Esophagus squamous epithelium (tissue), 5 donors: ENCODE results near the gene MEIS2. TPM values are rescaled to one million over a fixed set of nuclear protein-coding genes. Genes with fewer than 3 reads are reported as not detected.
A peak's percentile ranks its signal among the peaks of the same experiment; 100 is the strongest.
"Not testable (repeated sequence)": the region's sequence is repeated elsewhere in the genome, so short reads cannot be mapped to it uniquely, and the experiment has no call there.

Experiments used
- DNase-seq: peaks from one replicate; lab custom pipeline; 2025; lab: John Stamatoyannopoulos, UW
- H3K27ac ChIP-seq, 4 donors: fragments of 200-600 bp; sonication (generic); one replicate each; pipeline ENCODE4 v1.5.1; 2016 to 2019; ENCODE audit warnings: mild to moderate bottlenecking in 1 of 4
- H3K27me3 ChIP-seq, 4 donors: fragments of 200-600 bp; sonication (generic); 1 replicate in 3 of 4; 2 replicates in 1 of 4; pipeline versions ENCODE4 v1.5.1 to v1.6.0; 2017 to 2021; ENCODE audit warnings: antibody characterized with exemption in 1 of 4
- H3K36me3 ChIP-seq, 3 donors: fragments of 200-600 bp; sonication (generic); one replicate each; pipeline ENCODE4 v1.5.1; 2016 to 2019
- H3K4me1 ChIP-seq, 3 donors: fragments of 200-600 bp; sonication (generic); one replicate each; pipeline ENCODE4 v1.5.1; 2017 to 2019
- H3K4me3 ChIP-seq, 4 donors: fragments of 200-600 bp; sonication (generic); 1 replicate in 3 of 4; 2 replicates in 1 of 4; pipeline ENCODE4 v1.5.1; 2016 to 2019; ENCODE audit warnings: mild to moderate bottlenecking in 2 of 4, moderate library complexity in 1 of 4
- H3K9me3 ChIP-seq, 3 donors: fragments of 200-600 bp; sonication (generic); one replicate each; pipeline ENCODE4 v1.5.1; 2016 to 2019
- CTCF ChIP-seq, 6 experiments: fragments of 450-650 bp in 4 of 6; fragments of 200-600 bp in 2 of 6; sonication (generic) in 2 of 6; IDR thresholded peaks; one replicate each; pipeline ENCODE4 v1.5.1; 2016 to 2019; ENCODE audit warnings: antibody characterized with exemption in 6 of 6, mild to moderate bottlenecking in 4 of 6, moderate library complexity in 4 of 6
- POLR2A ChIP-seq, 4 donors: fragments of 450-650 bp; IDR thresholded peaks; one replicate each; pipeline ENCODE4 v1.6.1; 2017; ENCODE audit warnings: antibody characterized with exemption in 4 of 4, mild to moderate bottlenecking in 4 of 4, moderate library complexity in 3 of 4
- WGBS, 2 donors: methylation state at CpG; one replicate each; pipeline ENCODE4 v1.1.5; 2018; 5-methylcytosine and 5-hydroxymethylcytosine counted together
- intact Hi-C: fragments of 100-400 bp; cut with DNase I; formaldehyde crosslinking; loops from one replicate; pipeline ENCODE4 v1.15.0; 2022
- total RNA-seq, 4 donors: library from RNA; depleted of rRNA; stranded (reverse); fragments of >200 nt; gene quantifications; one replicate each; pipeline ENCODE4 v1.1.0, GENCODE V29; 2016
- donor health status: DM: yes; HTN: yes; CAD: no.

MEIS2 gene
- total RNA-seq, 4 donors from 2014 or later: 6.6 to 26.3 (median 9.9) TPM

- no peak overlapping the region for H3K27ac ChIP-seq
- intact Hi-C loops: no loop called here
Measured at GRCh38 chr15:36988947-36989346, 111.4 kb downstream of the MEIS2 start.

GRCh38 chr15:36982430-36982829 is 117.9 kb downstream of the MEIS2 start:
- intact Hi-C loops: no loop called here
- TF ChIP-seq CTCF (IDR thresholded peaks at IDR 0.05) (no peak), POLR2A (IDR thresholded peaks at IDR 0.05) (no peak)
- Histone ChIP-seq H3K27ac (no peak overlapping the region), H3K27me3 (no peaks in the 10 kb centered on the region), H3K36me3 (peaks cover 0 to 10% (median 0%) of the 10 kb centered on the region in 3 donors), H3K4me1 (no peaks in the 10 kb centered on the region), H3K4me3 (no peak overlapping the region), H3K9me3 (no peaks in the 10 kb centered on the region)
- no peak for DNase-seq

More at GRCh38 chr15:36988947-36989346, 111.4 kb downstream of the MEIS2 start:
- TF ChIP-seq CTCF (IDR thresholded peaks at IDR 0.05) (no peak), POLR2A (IDR thresholded peaks at IDR 0.05) (no peak)
- Histone ChIP-seq H3K36me3 (peaks cover 0 to 10% (median 0%) of the 10 kb centered on the region in 3 donors), H3K9me3 (no peaks in the 10 kb centered on the region), H3K4me3 (no peak overlapping the region), H3K27me3 (no peaks in the 10 kb centered on the region), H3K4me1 (peaks cover 0 to 11% (median 0%) of the 10 kb centered on the region in 3 donors)
- no peak for DNase-seq

GRCh38 chr15:36980281-36980680 is 120.1 kb downstream of the MEIS2 start:
- H3K4me3 ChIP-seq, H3K27ac ChIP-seq, DNase-seq, H3K36me3 ChIP-seq, intact Hi-C loops, H3K27me3 ChIP-seq, H3K4me1 ChIP-seq, H3K9me3 ChIP-seq: not testable (repeated sequence)
- WGBS, 2 donors: 82 to 100% methylated on average over 2 of the region's 2 CpGs

- H3K27ac ChIP-seq: peak overlapping the region in 1 of 4 donors; percentile 24
- 79 to 85% methylated on average over 1 of the region's 1 CpG for WGBS, 2 donors
- H3K27me3 ChIP-seq: no peaks in the 10 kb centered on the region
- H3K36me3 ChIP-seq: no peaks in the 10 kb centered on the region
- H3K9me3 ChIP-seq: no peaks in the 10 kb centered on the region
- no peak overlapping the region for H3K4me3 ChIP-seq
- intact Hi-C loops: no loop called here
- H3K4me1 ChIP-seq: no peaks in the 10 kb centered on the region
- no peak for TF ChIP-seq POLR2A (IDR thresholded peaks at IDR 0.05)
- no peak for TF ChIP-seq CTCF (IDR thresholded peaks at IDR 0.05)
- no peak for DNase-seq
Measured at GRCh38 chr15:36978625-36979024, 121.7 kb downstream of the MEIS2 start.

- Histone ChIP-seq H3K27me3 (no peaks in the 10 kb centered on the region), H3K4me3 (no peak overlapping the region), H3K4me1 (no peaks in the 10 kb centered on the region), H3K27ac (peak overlapping the region in 1 of 4 donors; percentile 24), H3K9me3 (no peaks in the 10 kb centered on the region), H3K36me3 (no peaks in the 10 kb centered on the region)
- intact Hi-C loops: no loop called here
- WGBS, 2 donors: 77 to 85% methylated on average over 1 of the region's 1 CpG
- DNase-seq: no peak
- TF ChIP-seq POLR2A (IDR thresholded peaks at IDR 0.05): no peak
- no peak for TF ChIP-seq CTCF (IDR thresholded peaks at IDR 0.05)
Measured at GRCh38 chr15:36978126-36978525, 122.2 kb downstream of the MEIS2 start.

GRCh38 chr15:36977659-36978058 is 122.7 kb downstream of the MEIS2 start:
- Histone ChIP-seq H3K9me3 (no peaks in the 10 kb centered on the region), H3K4me1 (no peaks in the 10 kb centered on the region), H3K4me3 (no peak overlapping the region), H3K27ac (no peak overlapping the region), H3K36me3 (no peaks in the 10 kb centered on the region), H3K27me3 (no peaks in the 10 kb centered on the region)
- DNase-seq: no peak
- TF ChIP-seq CTCF (IDR thresholded peaks at IDR 0.05): no peak
- intact Hi-C loops: no loop called here
